CD1c-positive myeloid dendritic cell (primary cell): ENCODE results near the gene NDFIP2.
A peak's percentile ranks its signal among the peaks of the same experiment; 100 is the strongest.

Experiments used
- DNase-seq: peaks from one replicate; pipeline ENCODE4 v3.0.0-alpha.2; 2016; ENCODE audit errors: extremely low spot score

NDFIP2 gene

GRCh38 chr13:79459906-79460305, 21.0 kb upstream of the NDFIP2 start:
- no peak for DNase-seq

- no peak for DNase-seq
These were observed 18.1 kb upstream of the NDFIP2 start for GRCh38 chr13:79462895-79463294.

GRCh38 chr13:79463604-79464003, 17.4 kb upstream of the NDFIP2 start:
- DNase-seq, result no peak

GRCh38 chr13:79466872-79467271, 14.1 kb upstream of the NDFIP2 start:
- DNase-seq, result no peak

GRCh38 chr13:79468402-79468801, 12.6 kb upstream of the NDFIP2 start:
- DNase-seq, result no peak

- no peak for DNase-seq
These were observed 12.1 kb upstream of the NDFIP2 start for GRCh38 chr13:79468819-79469218.

- no peak for DNase-seq
These were observed 11.3 kb upstream of the NDFIP2 start for GRCh38 chr13:79469608-79470007.

GRCh38 chr13:79470666-79471065, 10.3 kb upstream of the NDFIP2 start:
- DNase-seq, result no peak

GRCh38 chr13:79475569-79475968, 5.4 kb upstream of the NDFIP2 start:
- no peak for DNase-seq

- no peak for DNase-seq
These were observed 3.0 kb upstream of the NDFIP2 start for GRCh38 chr13:79477968-79478367.

GRCh38 chr13:79479882-79480281, 1.1 kb upstream of the NDFIP2 start:
- no peak for DNase-seq

GRCh38 chr13:79481685-79482052, 714 bp downstream of the NDFIP2 start:
- DNase-seq, result no peak

- no peak for DNase-seq
These were observed 1.5 kb downstream of the NDFIP2 start for GRCh38 chr13:79482281-79482970.

- no peak for DNase-seq
These were observed 2.2 kb downstream of the NDFIP2 start for GRCh38 chr13:79483086-79483706.

- DNase-seq, result no peak
These were observed 4.3 kb downstream of the NDFIP2 start for GRCh38 chr13:79485014-79485811.

- DNase-seq, result no peak
These were observed 5.7 kb downstream of the NDFIP2 start for GRCh38 chr13:79486433-79487188.

GRCh38 chr13:79490326-79490725, 9.4 kb downstream of the NDFIP2 start:
- DNase-seq, result no peak

- DNase-seq, result no peak
These were observed 9.9 kb downstream of the NDFIP2 start for GRCh38 chr13:79490824-79491223.

- DNase-seq, result peak; percentile 21
These were observed 10.8 kb downstream of the NDFIP2 start for GRCh38 chr13:79491715-79492114.

GRCh38 chr13:79492313-79492798, 11.4 kb downstream of the NDFIP2 start:
- no peak for DNase-seq

GRCh38 chr13:79492918-79493594, 12.1 kb downstream of the NDFIP2 start:
- DNase-seq, result no peak
